Measurements from ENCODE around the gene DIDO1.
"Not testable (repeated sequence)": the region's sequence is repeated elsewhere in the genome, so short reads cannot be mapped to it uniquely, and the experiment has no call there.

DIDO1 gene

GRCh38 chr20:62856931-62857619, 69.2 kb downstream of the DIDO1 start:
- Histone ChIP-seq H3K23ac (ENCODE audit: low read length in 2 of 2) (peak overlapping the region in 1 of 2 experiments; percentile 89), H3K27me3 (ENCODE audit: control insufficient read depth in 1 of 2, insufficient read depth in 1 of 2, low read length in 2 of 2) (no peaks in the 10 kb centered on the region), H4K8ac (ENCODE audit: low read length) (no peak overlapping the region), H3K9ac (ENCODE audit: low read length) (no peak overlapping the region), H2BK15ac (ENCODE audit: low read depth, poor library complexity, severe bottlenecking) (no peak overlapping the region), H3K27ac (ENCODE audit: low read length, poor library complexity, severe bottlenecking) (no peak overlapping the region), H3K4me3 (ENCODE audit: insufficient read depth in 1 of 2, low read depth in 1 of 2, low read length in 2 of 2) (no peak overlapping the region), H2BK5ac (ENCODE audit: low read depth, low read length, poor library complexity, severe bottlenecking) (no peak overlapping the region), H3K4me2 (ENCODE audit: low read length, poor library complexity, severe bottlenecking) (no peak overlapping the region), H2BK120ac (ENCODE audit: low read depth, low read length) (no peak overlapping the region), H2AFZ (ENCODE audit: low read depth, low read length) (no peak overlapping the region), H3K79me1 (replicated peaks; ENCODE audit: low read length, poor library complexity, severe bottlenecking) (peaks cover 37% of the 10 kb centered on the region), H4K91ac (ENCODE audit: low read length) (peak overlapping the region; percentile 39), H3K36me3 (ENCODE audit: control insufficient read depth in 1 of 2, insufficient read depth in 2 of 2, low read depth in 1 of 2, low read length in 2 of 2) (peaks cover 34 to 50% of the 10 kb centered on the region in 2 experiments), H3K9me3 (ENCODE audit: control insufficient read depth, low read length) (no peaks in the 10 kb centered on the region), H2AK5ac (ENCODE audit: low read length, severe bottlenecking) (no peak overlapping the region), H3K4ac (ENCODE audit: low read depth in 1 of 2, low read length in 2 of 2) (no peak overlapping the region), H3K14ac (ENCODE audit: low read length in 2 of 2) (no peak overlapping the region), H3K18ac (ENCODE audit: low read depth in 1 of 2, low read length in 2 of 2) (no peak overlapping the region), H3K4me1 (ENCODE audit: control insufficient read depth, insufficient read depth, low read depth, low read length) (peaks cover 25% of the 10 kb centered on the region), H2BK12ac (ENCODE audit: low read length in 2 of 2) (peak overlapping the region in 1 of 2 experiments; percentile 34)
- no peak for DNase-seq
- WGBS: 94% methylated on average over 25 of the region's 25 CpGs

GRCh38 chr20:62855120-62855519, 71.2 kb downstream of the DIDO1 start:
- Histone ChIP-seq H4K91ac (ENCODE audit: low read length) (no peak overlapping the region), H2BK12ac (ENCODE audit: low read length in 2 of 2) (no peak overlapping the region), H3K4me3 (ENCODE audit: insufficient read depth in 1 of 2, low read depth in 1 of 2, low read length in 2 of 2) (no peak overlapping the region), H3K4me2 (ENCODE audit: low read length, poor library complexity, severe bottlenecking) (no peak overlapping the region), H3K4me1 (ENCODE audit: control insufficient read depth, insufficient read depth, low read depth, low read length) (peaks cover 13% of the 10 kb centered on the region), H2BK15ac (ENCODE audit: low read depth, poor library complexity, severe bottlenecking) (no peak overlapping the region), H3K23ac (ENCODE audit: low read length in 2 of 2) (no peak overlapping the region), H3K27ac (ENCODE audit: low read length, poor library complexity, severe bottlenecking) (no peak overlapping the region), H3K79me1 (replicated peaks; ENCODE audit: low read length, poor library complexity, severe bottlenecking) (peaks cover 41% of the 10 kb centered on the region), H4K8ac (ENCODE audit: low read length) (no peak overlapping the region), H3K9ac (ENCODE audit: low read length) (no peak overlapping the region), H3K18ac (ENCODE audit: low read depth in 1 of 2, low read length in 2 of 2) (no peak overlapping the region), H2BK5ac (ENCODE audit: low read depth, low read length, poor library complexity, severe bottlenecking) (no peak overlapping the region), H2AK5ac (ENCODE audit: low read length, severe bottlenecking) (no peak overlapping the region), H2AFZ (ENCODE audit: low read depth, low read length) (no peak overlapping the region), H2BK120ac (ENCODE audit: low read depth, low read length) (no peak overlapping the region), H3K14ac (ENCODE audit: low read length in 2 of 2) (no peak overlapping the region), H3K4ac (ENCODE audit: low read depth in 1 of 2, low read length in 2 of 2) (no peak overlapping the region), H3K36me3 (ENCODE audit: control insufficient read depth in 1 of 2, insufficient read depth in 2 of 2, low read depth in 1 of 2, low read length in 2 of 2) (peaks cover 45 to 61% of the 10 kb centered on the region in 2 experiments), H3K9me3 (ENCODE audit: control insufficient read depth, low read length) (no peaks in the 10 kb centered on the region), H3K27me3 (ENCODE audit: control insufficient read depth in 1 of 2, insufficient read depth in 1 of 2, low read length in 2 of 2) (no peaks in the 10 kb centered on the region)
- DNase-seq: no peak
- WGBS: 95% methylated on average over 5 of the region's 5 CpGs

GRCh38 chr20:62854121-62854520, 72.2 kb downstream of the DIDO1 start:
- Histone ChIP-seq H4K91ac (ENCODE audit: low read length) (no peak overlapping the region), H3K27ac (ENCODE audit: low read length, poor library complexity, severe bottlenecking) (no peak overlapping the region), H2AK5ac (ENCODE audit: low read length, severe bottlenecking) (no peak overlapping the region), H2BK120ac (ENCODE audit: low read depth, low read length) (no peak overlapping the region), H3K4me2 (ENCODE audit: low read length, poor library complexity, severe bottlenecking) (no peak overlapping the region), H3K4ac (ENCODE audit: low read depth in 1 of 2, low read length in 2 of 2) (no peak overlapping the region), H3K9ac (ENCODE audit: low read length) (no peak overlapping the region), H3K27me3 (ENCODE audit: control insufficient read depth in 1 of 2, insufficient read depth in 1 of 2, low read length in 2 of 2) (no peaks in the 10 kb centered on the region), H3K14ac (ENCODE audit: low read length in 2 of 2) (no peak overlapping the region), H3K9me3 (ENCODE audit: control insufficient read depth, low read length) (no peaks in the 10 kb centered on the region), H3K4me1 (ENCODE audit: control insufficient read depth, insufficient read depth, low read depth, low read length) (peaks cover 11% of the 10 kb centered on the region), H2BK15ac (ENCODE audit: low read depth, poor library complexity, severe bottlenecking) (no peak overlapping the region), H3K23ac (ENCODE audit: low read length in 2 of 2) (no peak overlapping the region), H3K79me1 (replicated peaks; ENCODE audit: low read length, poor library complexity, severe bottlenecking) (peaks cover 40% of the 10 kb centered on the region), H2AFZ (ENCODE audit: low read depth, low read length) (no peak overlapping the region), H3K36me3 (ENCODE audit: control insufficient read depth in 1 of 2, insufficient read depth in 2 of 2, low read depth in 1 of 2, low read length in 2 of 2) (peaks cover 46 to 61% of the 10 kb centered on the region in 2 experiments), H2BK5ac (ENCODE audit: low read depth, low read length, poor library complexity, severe bottlenecking) (no peak overlapping the region), H4K8ac (ENCODE audit: low read length) (no peak overlapping the region), H3K4me3 (ENCODE audit: insufficient read depth in 1 of 2, low read depth in 1 of 2, low read length in 2 of 2) (no peak overlapping the region), H2BK12ac (ENCODE audit: low read length in 2 of 2) (no peak overlapping the region), H3K18ac (ENCODE audit: low read depth in 1 of 2, low read length in 2 of 2) (no peak overlapping the region)
- DNase-seq: no peak
- 97% methylated on average over 13 of the region's 13 CpGs for WGBS

GRCh38 chr20:62853304-62853703, 73.0 kb downstream of the DIDO1 start:
- H3K4me1 ChIP-seq (ENCODE audit: control insufficient read depth, insufficient read depth, low read depth, low read length); H2AFZ ChIP-seq (ENCODE audit: low read depth, low read length); DNase-seq; H3K4ac ChIP-seq (ENCODE audit: low read depth in 1 of 2, low read length in 2 of 2); H2BK12ac ChIP-seq (ENCODE audit: low read length in 2 of 2); H2BK5ac ChIP-seq (ENCODE audit: low read depth, low read length, poor library complexity, severe bottlenecking); H3K27me3 ChIP-seq (ENCODE audit: control insufficient read depth in 1 of 2, insufficient read depth in 1 of 2, low read length in 2 of 2); H3K4me3 ChIP-seq (ENCODE audit: insufficient read depth in 1 of 2, low read depth in 1 of 2, low read length in 2 of 2); H3K4me2 ChIP-seq (ENCODE audit: low read length, poor library complexity, severe bottlenecking); H3K27ac ChIP-seq (ENCODE audit: low read length, poor library complexity, severe bottlenecking); H4K8ac ChIP-seq (ENCODE audit: low read length); H2BK120ac ChIP-seq (ENCODE audit: low read depth, low read length); H2BK15ac ChIP-seq (ENCODE audit: low read depth, poor library complexity, severe bottlenecking); H3K14ac ChIP-seq (ENCODE audit: low read length in 2 of 2); H3K23ac ChIP-seq (ENCODE audit: low read length in 2 of 2); H2AK5ac ChIP-seq (ENCODE audit: low read length, severe bottlenecking); H3K9me3 ChIP-seq (ENCODE audit: control insufficient read depth, low read length); H3K18ac ChIP-seq (ENCODE audit: low read depth in 1 of 2, low read length in 2 of 2); H4K91ac ChIP-seq (ENCODE audit: low read length); H3K9ac ChIP-seq (ENCODE audit: low read length): not testable (repeated sequence)
- WGBS: 97% methylated on average over 5 of the region's 6 CpGs
- peaks cover 37% of the 10 kb centered on the region for H3K79me1 ChIP-seq (replicated peaks; ENCODE audit: low read length, poor library complexity, severe bottlenecking)
- H3K36me3 ChIP-seq (ENCODE audit: control insufficient read depth in 1 of 2, insufficient read depth in 2 of 2, low read depth in 1 of 2, low read length in 2 of 2): peaks cover 46 to 59% of the 10 kb centered on the region in 2 experiments
